HepG2 (cell line): Measurements from ENCODE around the gene PAPPA. TPM values are rescaled to one million over a fixed set of nuclear protein-coding genes. Genes with fewer than 3 reads are reported as not detected.

Experiments
- ATAC-seq: fragments of 200-7000 bp; cut with Tn5 transposase; 3 replicates; pipeline ENCODE4 v1.9.1; 2020; ENCODE audit warnings: mild to moderate bottlenecking, moderate library complexity
- BruUV-seq: library from RNA; stranded (reverse); fragments of 400-500 nt; replicated peaks from 2 replicates; lab custom pipeline; 2021; lab: Mats Ljungman, UMichigan
- CTCF ChIA-PET: fragments of 300-600 bp; formaldehyde crosslinking; extraction: SDS; loops from one replicate; lab custom pipeline; 2021; ENCODE audit warnings: low total read pairs, inconsistent platforms, low intra/inter-chr PET ratio; lab: Yijun Ruan, JAX
- POLR2A ChIA-PET: fragments of 350-600 bp; sonication (Branson Sonifier 250); formaldehyde crosslinking; loops from one replicate; lab custom pipeline; 2020; ENCODE audit warnings: antibody characterized with exemption, inconsistent platforms; lab: Yijun Ruan, JAX
- DNase-seq: peaks from one replicate; pipeline ENCODE4 v3.0.0-alpha.2; 2015; ENCODE audit warnings: low spot score
- FAIRE-seq: peaks from 3 replicates; lab custom pipeline; 2011; peaks lifted over from hg19 to GRCh38; lab: Jason Lieb, UNC
- H2AFZ ChIP-seq: one replicate; pipeline ENCODE4 v1.6.1; 2011; ENCODE audit warnings: low read length, inconsistent platforms
- H3K27ac ChIP-seq: fragments of 300-600 bp; 3 replicates; pipeline ENCODE4 v1.8.0; 2011; ENCODE audit warnings: mixed run types, mild to moderate bottlenecking, mixed read lengths, low read length, inconsistent platforms; ENCODE audit not compliant: insufficient read depth; ENCODE audit errors: extremely low read length
- H3K27me3 ChIP-seq, 2 experiments: fragments of 200-600 bp in 1 of 2; 2 replicates in 1 of 2; 3 replicates in 1 of 2; pipeline versions ENCODE4 v1.6.0 to v1.8.0; 2011; ENCODE audit warnings: low read length in 2 of 2, mild to moderate bottlenecking in 2 of 2, moderate library complexity in 2 of 2, inconsistent platforms in 1 of 2; ENCODE audit not compliant: insufficient read depth in 2 of 2, control insufficient read depth in 1 of 2
- H3K36me3 ChIP-seq, 2 experiments: fragments of 200-600 bp in 1 of 2; replicated peaks in 1 of 2; 2 replicates in 1 of 2; 3 replicates in 1 of 2; pipeline versions ENCODE4 v1.5.1 to v1.8.0; 2011; ENCODE audit warnings: low read length in 2 of 2, inconsistent platforms in 1 of 2; ENCODE audit not compliant: insufficient read depth in 2 of 2, control insufficient read depth in 1 of 2
- H3K4me1 ChIP-seq: 2 replicates; pipeline ENCODE4 v1.5.1; 2012; ENCODE audit warnings: low read length, inconsistent platforms; ENCODE audit not compliant: insufficient read depth
- H3K4me2 ChIP-seq: 2 replicates; pipeline ENCODE4 v1.6.0; 2011; ENCODE audit warnings: low read depth, low read length, inconsistent platforms
- H3K4me3 ChIP-seq, 3 experiments: fragments of 200-600 bp in 1 of 3; sonication (generic), shearing (Covaris generic) in 1 of 3; replicated peaks in 1 of 3; 2 replicates each; pipeline ENCODE4 v1.5.1; 2011 to 2016; ENCODE audit warnings: low read length in 3 of 3, inconsistent platforms in 2 of 3, low read depth in 2 of 3, mild to moderate bottlenecking in 2 of 3, control low read depth in 1 of 3, mixed read lengths in 1 of 3; ENCODE audit not compliant: insufficient read depth in 1 of 3
- H3K79me2 ChIP-seq: one replicate; pipeline ENCODE4 v1.6.1; 2011; ENCODE audit warnings: low read length, inconsistent platforms; ENCODE audit not compliant: insufficient read depth
- H3K9ac ChIP-seq: 2 replicates; pipeline ENCODE4 v1.6.0; 2011; ENCODE audit warnings: mild to moderate bottlenecking, low read depth, low read length, inconsistent platforms; ENCODE audit not compliant: insufficient read depth
- H3K9me3 ChIP-seq: 2 replicates; pipeline ENCODE4 v1.5.1; 2012; ENCODE audit warnings: mild to moderate bottlenecking, low read length
- H4K20me1 ChIP-seq: 2 replicates; pipeline ENCODE4 v1.6.0; 2011; ENCODE audit warnings: inconsistent platforms, mild to moderate bottlenecking, low read length, moderate library complexity; ENCODE audit not compliant: insufficient read depth
- AHDC1 ChIP-seq: sonication (generic); formaldehyde crosslinking; IDR thresholded peaks from 2 replicates; pipeline ENCODE4 v1.5.1; 2020; ENCODE audit warnings: mild to moderate bottlenecking, missing genetic modification reagents, borderline replicate concordance
- CREB1 ChIP-seq, 2 experiments: fragments of 450-650 bp in 1 of 2; IDR thresholded peaks; 2 replicates each; pipeline ENCODE4 v1.6.1; 2016 to 2017; ENCODE audit warnings: control low read depth in 1 of 2, mild to moderate bottlenecking in 1 of 2, missing compliant biosample characterization in 1 of 2, missing genetic modification characterization in 1 of 2
- NONO ChIP-seq, 2 experiments: fragments of 450-650 bp in 1 of 2; sonication (generic) in 1 of 2; formaldehyde crosslinking in 1 of 2; IDR thresholded peaks in 1 of 2; conservative IDR thresholded peaks in 1 of 2; 2 replicates each; pipeline versions ENCODE4 v1.6.1 to v1.8.0; 2017 to 2022; ENCODE audit warnings: mild to moderate bottlenecking in 1 of 2, missing genetic modification reagents in 1 of 2, moderate library complexity in 1 of 2
- PAX8 ChIP-seq: sonication (generic); formaldehyde crosslinking; IDR thresholded peaks from 2 replicates; pipeline ENCODE4 v1.8.0; 2022; ENCODE audit warnings: mild to moderate bottlenecking, missing genetic modification reagents, borderline replicate concordance
- REST ChIP-seq, 2 experiments: IDR thresholded peaks; 2 replicates each; pipeline ENCODE4 v1.6.1; 2011 to 2012; ENCODE audit warnings: low read length in 2 of 2, borderline replicate concordance in 1 of 2, low read depth in 1 of 2, mild to moderate bottlenecking in 1 of 2, moderate library complexity in 1 of 2
- RNF219 ChIP-seq: sonication (generic); formaldehyde crosslinking; IDR thresholded peaks from 2 replicates; pipeline ENCODE4 v1.5.0; 2020; ENCODE audit warnings: mild to moderate bottlenecking, missing genetic modification reagents
- ZBTB8A ChIP-seq: sonication (generic); formaldehyde crosslinking; IDR thresholded peaks from 2 replicates; pipeline ENCODE4 v1.4.0; 2020; ENCODE audit warnings: mild to moderate bottlenecking, low read depth, missing genetic modification reagents, borderline replicate concordance
- ZMYM2 ChIP-seq: sonication (generic); formaldehyde crosslinking; IDR thresholded peaks from 2 replicates; pipeline ENCODE4 v1.8.0; 2022; ENCODE audit warnings: mild to moderate bottlenecking, missing genetic modification reagents
- ZNF549 ChIP-seq: sonication (generic); formaldehyde crosslinking; IDR thresholded peaks from 2 replicates; pipeline ENCODE4 v1.5.0; 2020; ENCODE audit warnings: missing genetic modification reagents
- ZNF629 ChIP-seq: sonication (generic); formaldehyde crosslinking; conservative IDR thresholded peaks from 2 replicates; pipeline ENCODE4 v1.5.0; 2020; ENCODE audit warnings: missing genetic modification reagents
- in situ Hi-C: cut with HindIII; loops from 2 replicates; pipeline ENCODE4 v1.10.0; 2017; ENCODE audit warnings: low pct_unique_long_range_greater_than_20kb; ENCODE audit not compliant: extremely low pct_ligation_motif_present
- intact Hi-C: fragments of 100-400 bp; cut with micrococcal nuclease; formaldehyde crosslinking; loops from one replicate; pipeline ENCODE4 v1.10.0; 2022; ENCODE audit not compliant: unreplicated experiment
- polyA plus RNA-seq, 8 experiments: library from polyadenylated mRNA; depleted of rRNA in 3 of 8; stranded (reverse) in 7 of 8; unstranded in 1 of 8; fragments of >200 nt; fragmentation: Illumina TruSeq in 4 of 8; extraction: Trizol in 4 of 8; gene quantifications; 2 replicates each; pipeline versions ENCODE4 v1.2.1 to v1.2.3, GENCODE V29; 2011 to 2016; ENCODE audit warnings: low read depth in 4 of 8, missing spikeins in 1 of 8, mixed read lengths in 1 of 8; ENCODE audit not compliant: insufficient read depth in 1 of 8
- total RNA-seq, 5 experiments: library from RNA; depleted of rRNA; stranded (reverse); fragments of >200 nt; fragmentation: Illumina TruSeq; extraction: Trizol; gene quantifications; 2 replicates each; pipeline ENCODE4 v1.2.3, GENCODE V29; 2016; ENCODE audit warnings: low read depth in 1 of 5

Gene PAPPA
- total and polyA plus RNA-seq, 2 of the 13 experiments (the other 11 are each of a cell fraction or from before 2014, with no cell fraction given), result 0.09 to 0.11 TPM

GRCh38 chr9:116403171-116403570, 249.6 kb downstream of the PAPPA start:
- Histone ChIP-seq H3K36me3 (no peaks in the 10 kb centered on the region), H3K4me3 (no peak overlapping the region), H3K79me2 (no peaks in the 10 kb centered on the region), H4K20me1 (no peaks in the 10 kb centered on the region), H3K9me3 (no peaks in the 10 kb centered on the region), H3K4me1 (no peaks in the 10 kb centered on the region), H3K27me3 (no peaks in the 10 kb centered on the region), H2AFZ (no peak overlapping the region), H3K27ac (no peak overlapping the region), H3K9ac (no peak overlapping the region), H3K4me2 (no peak overlapping the region)
- DNase-seq (no peak), ATAC-seq (no peak), FAIRE-seq (no peak)
- intact Hi-C loops (no loop called here), in situ Hi-C loops (no loop called here)
- CTCF ChIA-PET, result no interaction called here
- no TSS peak for BruUV-seq
- POLR2A ChIA-PET, result no interaction called here
- TF ChIP-seq RNF219 (CRISPR knock-in tag), result no peak
- no peak for TF ChIP-seq CREB1 (IDR thresholded peaks at IDR 0.05)
- no peak for TF ChIP-seq CREB1 (CRISPR knock-in tag; IDR thresholded peaks at IDR 0.05)
- TF ChIP-seq ZMYM2 (CRISPR knock-in tag), result no peak
- no peak for TF ChIP-seq AHDC1 (CRISPR knock-in tag)
- TF ChIP-seq PAX8 (CRISPR knock-in tag), result no peak
- TF ChIP-seq REST (IDR thresholded peaks at IDR 0.05; ENCODE audit: borderline replicate concordance in 1 of 2, low read depth in 1 of 2, low read length in 2 of 2), result no peak
- TF ChIP-seq ZBTB8A (CRISPR knock-in tag), result no peak
- TF ChIP-seq ZNF549, result no peak
- TF ChIP-seq ZNF629, result no peak
- TF ChIP-seq NONO (IDR thresholded peaks at IDR 0.05), result no peak
- TF ChIP-seq NONO (CRISPR knock-in tag; conservative IDR thresholded peaks at IDR 0.05), result no peak
